NCI-H1694 (cell line): ENCODE measurements around the gene RANGRF.

Source experiments
- DNase-seq: peaks from one replicate; lab custom pipeline; 2025; lab: John Stamatoyannopoulos, UW

The RANGRF gene

GRCh38 chr17:8314797-8315763 lies 26.6 kb downstream of the RANGRF start:
- no peak for DNase-seq

- no peak for DNase-seq
These were observed 27.3 kb downstream of the RANGRF start for GRCh38 chr17:8315764-8316217.

GRCh38 chr17:8318010-8318935 lies 29.8 kb downstream of the RANGRF start:
- no peak for DNase-seq

- no peak for DNase-seq
These were observed 31.8 kb downstream of the RANGRF start for GRCh38 chr17:8320262-8320661.

GRCh38 chr17:8320990-8321389 lies 32.5 kb downstream of the RANGRF start:
- DNase-seq, result no peak

GRCh38 chr17:8322061-8322460 lies 33.6 kb downstream of the RANGRF start:
- DNase-seq, result no peak

GRCh38 chr17:8324132-8324531 lies 35.7 kb downstream of the RANGRF start:
- DNase-seq, result no peak

- DNase-seq, result no peak
These were observed 36.5 kb downstream of the RANGRF start for GRCh38 chr17:8324923-8325322.

- no peak for DNase-seq
These were observed 38.2 kb downstream of the RANGRF start for GRCh38 chr17:8326511-8327302.

GRCh38 chr17:8327303-8327649 lies 38.8 kb downstream of the RANGRF start:
- no peak for DNase-seq

GRCh38 chr17:8332128-8332527 lies 43.7 kb downstream of the RANGRF start:
- no peak for DNase-seq

- DNase-seq, result no peak
These were observed 44.2 kb downstream of the RANGRF start for GRCh38 chr17:8332688-8333087.

- no peak for DNase-seq
These were observed 44.8 kb downstream of the RANGRF start for GRCh38 chr17:8333281-8333680.

- DNase-seq, result no peak
These were observed 49.6 kb downstream of the RANGRF start for GRCh38 chr17:8337802-8338752.

GRCh38 chr17:8338753-8339140 lies 50.3 kb downstream of the RANGRF start:
- no peak for DNase-seq

GRCh38 chr17:8339540-8339939 lies 51.1 kb downstream of the RANGRF start, which contains the start of gene ODF4:
Gene ODF4, plus strand, starts transcription at chr17:8339840. Its CDS starts 212 bp downstream, at chr17:8340052.
- DNase-seq, result no peak
